Renal cortex interstitium (tissue), 11 donors: ENCODE results near the gene PLEKHB1. TPM values are rescaled to one million over a fixed set of nuclear protein-coding genes. Genes with fewer than 3 reads are reported as not detected.

Experiments
- DNase-seq, 11 donors: peaks; one replicate each; pipeline ENCODE4 v3.0.0-alpha.2; 2013; ENCODE audit warnings: low read depth in 9 of 11, low spot score in 4 of 11; ENCODE audit errors: extremely low read depth in 1 of 11
- polyA plus RNA-seq, 3 donors: library from polyadenylated mRNA; unstranded; fragments of 120-200 nt; gene quantifications; one replicate each; pipeline ENCODE4 v1.2.1, GENCODE V29; 2013; ENCODE audit not compliant: insufficient read length in 3 of 3

Gene PLEKHB1
- polyA plus RNA-seq, 3 donors: 10.5 to 14.5 (median 12.2) TPM

- no peak for DNase-seq
Observed at GRCh38 chr11:73641668-73642067, 4.7 kb upstream of the PLEKHB1 start.

DNA sequence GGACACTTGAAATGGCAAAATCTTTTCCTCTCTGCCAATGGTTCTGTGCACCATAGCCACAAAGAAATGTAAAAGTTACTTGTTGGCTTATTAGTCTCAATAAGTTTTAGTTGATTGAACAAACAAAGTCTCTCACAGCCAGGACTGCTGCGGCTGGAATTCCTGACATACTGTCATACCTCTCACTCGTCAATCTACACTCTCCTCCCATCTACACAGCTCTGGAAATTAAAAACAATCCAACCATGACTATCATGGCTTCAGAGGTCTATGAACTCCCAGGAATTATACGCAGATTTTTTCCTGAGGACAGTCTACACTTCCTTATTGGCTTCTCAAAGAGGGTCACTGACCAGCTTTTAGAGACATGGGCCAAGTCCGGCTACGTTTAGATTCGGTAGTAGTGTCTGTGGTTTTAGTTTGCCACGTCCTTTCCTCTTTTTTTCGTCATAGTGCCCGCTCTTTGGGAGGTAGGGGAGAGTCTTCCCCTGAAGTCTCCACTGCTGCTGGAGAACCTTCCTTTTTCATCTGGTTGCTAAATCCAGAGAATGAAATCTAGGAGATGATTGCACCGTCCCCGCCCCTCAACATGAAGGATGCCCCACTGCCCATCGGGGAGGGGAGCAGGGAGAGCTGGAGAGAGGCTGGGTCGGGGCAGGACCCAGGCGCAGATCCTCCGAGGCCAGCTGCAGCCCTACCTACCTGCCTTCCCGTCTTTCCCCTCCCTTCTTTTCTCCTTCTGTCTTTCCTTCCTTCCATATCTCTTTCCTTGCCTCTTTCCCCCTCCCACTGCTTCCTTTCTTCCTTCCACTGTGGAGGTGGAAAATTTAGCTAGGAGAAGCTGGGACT is 1.0 kb upstream of the PLEKHB1 start:
- no peak for DNase-seq

DNA sequence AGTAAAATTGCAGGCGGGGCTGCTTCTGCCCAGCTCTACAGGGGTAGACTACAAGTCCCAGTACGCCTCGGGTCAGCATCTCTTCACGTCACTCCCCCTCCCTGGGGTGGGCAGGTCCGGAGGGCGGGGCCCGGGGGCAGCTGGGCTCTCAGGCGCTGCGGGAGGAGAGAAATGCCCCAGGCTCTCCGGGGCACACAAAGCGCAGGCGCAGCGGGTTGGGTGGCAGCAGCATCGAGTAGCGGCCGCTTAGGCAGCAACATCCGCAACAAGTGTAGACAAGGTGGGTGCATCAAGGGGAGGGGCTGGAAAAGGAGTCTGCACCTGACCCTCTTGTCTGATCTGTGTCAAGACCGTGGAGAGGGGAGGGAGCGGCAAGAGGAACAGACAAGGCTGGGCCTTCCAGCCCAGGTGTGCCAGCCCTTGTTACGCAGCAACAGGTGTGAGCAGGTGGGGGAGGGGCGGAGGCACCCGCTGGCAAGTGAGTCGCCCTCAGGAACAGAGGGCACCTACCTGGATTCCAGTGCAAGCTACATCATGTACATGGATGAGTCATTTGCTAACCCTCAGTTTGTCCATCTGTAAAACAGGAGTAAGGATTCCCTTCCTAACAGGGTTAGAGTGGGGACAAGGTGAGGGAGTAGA is 1.2 kb downstream of the PLEKHB1 start:
- DNase-seq: peak in 9 of 11 donors; percentile 46 to 83 (median 70)

DNA sequence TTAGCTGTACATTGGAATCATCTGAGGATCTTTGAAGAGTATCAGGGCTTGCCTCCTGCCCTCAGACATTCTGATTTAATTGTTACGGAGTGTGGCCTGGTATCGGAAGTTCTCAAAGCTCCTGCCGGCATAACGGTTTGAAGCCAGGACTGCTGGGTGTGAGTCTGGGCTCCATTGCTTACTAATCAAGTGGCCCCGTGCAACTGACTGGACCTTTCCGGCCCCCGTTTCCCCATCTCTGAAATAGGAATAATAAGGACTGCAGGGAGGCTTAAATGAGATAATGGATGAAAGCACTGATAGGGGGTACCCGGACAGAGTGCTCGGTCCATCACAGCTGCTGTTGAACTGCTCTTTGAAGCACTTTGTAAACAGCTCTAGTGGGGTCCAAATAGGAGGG is 1.7 kb downstream of the PLEKHB1 start:
- no peak for DNase-seq

DNA sequence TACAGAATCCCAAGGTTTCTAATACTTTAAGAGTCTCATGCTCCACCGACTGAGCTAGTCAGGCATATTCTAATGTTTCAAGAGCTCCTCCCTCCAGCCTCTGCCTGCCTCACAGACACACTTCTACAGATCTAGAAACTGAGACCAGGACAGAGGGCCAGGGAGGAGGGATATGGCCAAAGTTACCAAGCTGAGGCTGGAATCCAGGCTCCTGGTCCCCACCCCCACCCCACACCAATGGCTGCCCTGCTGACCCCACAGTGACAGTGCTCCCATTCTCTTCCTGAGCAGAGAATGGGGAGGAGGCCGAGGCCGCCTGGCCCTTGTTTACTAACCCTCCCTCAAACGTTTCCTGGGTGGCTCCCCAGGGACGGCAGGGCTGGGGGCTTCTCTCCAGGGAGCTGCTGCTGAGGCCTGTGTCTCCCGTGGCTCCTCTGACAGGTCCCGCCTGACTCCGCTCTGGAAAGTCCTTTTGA is 2.2 kb downstream of the PLEKHB1 start:
- DNase-seq: no peak

DNA sequence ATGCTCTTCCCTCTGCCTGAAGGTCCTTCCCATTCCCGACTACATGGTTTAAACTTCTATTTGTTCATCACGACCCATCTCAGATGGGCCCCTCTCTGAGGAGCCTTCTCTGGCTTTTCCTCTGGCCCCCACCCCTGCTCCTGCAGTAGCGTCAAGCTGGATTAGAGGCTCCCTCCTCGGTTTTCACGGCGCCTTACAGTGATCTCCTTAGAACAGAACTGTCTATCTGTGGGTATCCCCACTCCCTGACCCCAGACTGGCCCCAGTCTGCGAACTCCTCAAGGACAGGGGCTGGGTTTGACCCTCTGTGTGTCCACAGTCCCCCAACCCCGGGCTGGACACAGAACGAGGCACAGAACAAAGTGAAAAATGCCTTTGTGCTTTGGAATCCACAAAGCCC is 2.8 kb downstream of the PLEKHB1 start:
- DNase-seq: no peak

- no peak for DNase-seq
Observed at GRCh38 chr11:73650400-73650799, 4.0 kb downstream of the PLEKHB1 start.

DNA sequence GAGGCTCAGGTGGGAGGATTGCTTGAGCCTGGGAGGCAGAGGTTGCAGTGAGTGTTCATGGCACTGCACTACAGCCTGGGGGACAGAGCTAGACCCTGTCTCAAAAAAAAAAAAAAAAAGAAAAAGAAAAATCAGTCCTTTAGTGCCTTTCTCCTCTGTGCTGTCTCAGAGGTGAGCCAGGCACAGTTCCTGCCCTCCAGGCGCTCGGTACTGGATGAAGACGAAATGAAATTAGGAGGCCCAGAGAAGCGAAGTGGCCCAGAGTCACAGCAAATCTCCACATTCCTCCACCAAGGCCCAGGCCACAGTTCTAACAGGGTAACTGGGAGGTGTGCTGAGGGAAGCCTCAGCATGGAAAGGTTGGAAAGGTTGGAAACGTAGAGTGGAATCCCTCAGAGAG is 4.9 kb downstream of the PLEKHB1 start:
- no peak for DNase-seq

DNA sequence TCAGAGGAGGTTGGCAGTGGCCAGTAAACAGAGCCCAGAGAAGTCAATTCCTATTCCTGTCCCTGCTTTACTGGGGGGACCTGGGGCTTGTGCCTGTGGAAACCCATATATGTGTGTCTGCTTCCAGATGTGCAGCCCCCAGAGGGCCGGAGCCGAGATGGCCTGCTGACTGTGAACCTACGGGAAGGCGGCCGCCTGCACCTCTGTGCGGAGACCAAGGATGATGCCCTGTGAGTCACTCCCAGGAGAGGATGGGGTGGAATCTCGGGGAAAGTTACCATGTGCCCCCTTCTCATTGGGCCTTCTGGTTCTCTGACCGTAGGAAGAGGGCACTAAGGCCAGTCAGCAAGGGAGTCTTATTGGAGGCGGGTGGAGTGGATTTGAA is 5.3 kb downstream of the PLEKHB1 start:
- no peak for DNase-seq

- DNase-seq: no peak
Observed at GRCh38 chr11:73652046-73652730, 5.8 kb downstream of the PLEKHB1 start.

GRCh38 chr11:73652856-73653559 is 6.6 kb downstream of the PLEKHB1 start:
- DNase-seq: no peak

GRCh38 chr11:73653996-73654395 is 7.6 kb downstream of the PLEKHB1 start:
- DNase-seq: no peak

DNA sequence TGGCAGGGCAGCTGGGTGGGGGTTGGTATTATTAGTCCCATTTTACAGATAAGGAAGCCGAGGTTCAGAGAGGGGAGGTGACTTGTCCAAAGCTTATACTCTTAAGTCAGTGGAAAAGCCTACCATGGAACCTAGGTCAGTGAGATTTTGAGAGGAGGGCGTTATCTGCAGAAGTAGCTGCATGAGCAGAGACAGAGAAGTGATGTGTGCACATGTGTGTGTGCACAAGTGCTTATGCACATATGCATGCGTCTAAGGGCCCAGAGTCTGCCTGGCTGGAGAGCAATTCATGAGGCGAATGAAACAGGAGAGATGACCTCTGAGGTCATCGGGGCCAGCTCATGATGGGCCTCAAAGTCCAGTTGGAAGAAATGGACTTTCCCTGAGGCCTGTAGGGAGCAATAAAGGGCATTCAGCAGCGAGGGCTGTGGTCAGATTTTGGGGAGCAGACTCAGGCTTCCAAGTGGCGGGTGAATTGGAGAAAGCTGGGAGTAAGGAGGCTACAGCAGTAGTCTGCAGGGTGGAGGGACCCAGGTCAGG is 8.2 kb downstream of the PLEKHB1 start:
- no peak for DNase-seq

GRCh38 chr11:73655686-73656085 is 9.3 kb downstream of the PLEKHB1 start:
- no peak for DNase-seq

DNA sequence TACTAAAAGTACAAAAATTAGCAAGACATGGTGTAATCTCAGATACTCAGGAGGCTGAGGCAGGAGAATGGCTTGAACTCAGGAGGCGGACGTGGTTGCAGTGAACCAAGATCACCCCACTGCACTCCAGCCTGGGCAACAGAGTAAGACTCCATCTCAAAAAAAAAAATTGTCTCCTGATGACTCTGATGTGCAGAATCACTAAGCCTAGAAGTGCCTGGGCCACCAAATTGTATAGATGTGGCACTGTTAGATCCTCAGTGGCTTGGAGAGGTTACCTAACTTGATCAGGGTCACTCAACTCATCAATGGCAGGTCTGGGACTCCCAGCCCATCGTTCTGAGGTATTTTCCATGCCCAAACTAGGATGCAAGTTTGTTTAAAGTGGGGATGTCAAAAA is 10.6 kb downstream of the PLEKHB1 start:
- DNase-seq: no peak

DNA sequence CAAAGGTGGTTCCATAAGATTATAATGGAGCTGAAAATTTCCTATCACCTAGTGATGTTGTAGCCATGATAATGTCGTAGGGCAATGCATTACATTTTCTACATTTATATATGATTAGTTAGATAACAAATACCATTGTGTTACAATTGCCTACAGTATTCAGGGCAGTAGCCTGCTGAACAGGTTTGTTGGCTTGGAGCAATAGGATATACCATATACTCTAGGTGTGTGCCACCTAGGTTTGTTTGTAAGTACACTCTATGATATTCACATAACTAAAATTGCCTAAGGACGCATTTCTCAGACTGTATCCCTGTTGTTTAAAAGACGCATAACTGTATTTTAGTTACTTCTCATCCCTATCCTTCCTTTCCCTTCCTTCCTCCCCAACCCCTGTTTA is 13.6 kb downstream of the PLEKHB1 start:
- DNase-seq: no peak

DNA sequence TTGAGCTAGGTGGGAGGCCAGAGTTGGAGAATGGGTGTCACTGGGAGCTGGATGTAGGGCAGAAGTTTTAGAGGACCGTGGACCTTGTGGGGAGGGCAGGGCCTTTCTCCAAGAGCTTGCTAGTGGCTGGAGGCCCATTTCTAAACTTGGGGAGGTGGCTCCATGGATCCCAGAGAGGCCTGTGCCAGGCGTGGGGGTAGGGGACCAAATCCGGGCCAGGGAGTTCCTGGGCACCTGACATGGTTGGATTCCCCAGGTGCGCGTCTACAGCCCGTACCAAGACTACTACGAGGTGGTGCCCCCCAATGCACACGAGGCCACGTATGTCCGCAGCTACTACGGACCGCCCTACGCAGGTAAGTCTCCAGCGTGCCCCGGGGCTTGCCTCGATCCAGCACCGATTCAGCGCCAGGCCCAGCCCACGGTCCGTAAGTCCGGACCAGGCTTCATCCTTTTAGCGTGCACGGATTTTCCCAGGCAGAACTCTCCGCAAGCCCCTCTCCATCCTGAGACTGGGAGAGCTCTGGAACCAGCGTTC is 14.2 kb downstream of the PLEKHB1 start:
- DNase-seq: no peak

GRCh38 chr11:73661035-73661628 is 14.8 kb downstream of the PLEKHB1 start:
- peak; percentile 72 to 87 (median 82) for DNase-seq
